HUES64 (cell line): ENCODE measurements around the gene TMEM200A. TPM values are rescaled to one million over a fixed set of nuclear protein-coding genes. Genes with fewer than 3 reads are reported as not detected.
"Not testable (repeated sequence)": the region's sequence is repeated elsewhere in the genome, so short reads cannot be mapped to it uniquely, and the experiment has no call there.

Source experiments
- H3K27ac ChIP-seq: 2 replicates; pipeline ENCODE4 v1.7.0; 2013; ENCODE audit warnings: low read depth, low read length, inconsistent platforms
- H3K27me3 ChIP-seq: 2 replicates; pipeline ENCODE4 v1.6.1; 2013; ENCODE audit warnings: mild to moderate bottlenecking, low read length; ENCODE audit not compliant: insufficient read depth
- H3K36me3 ChIP-seq: 2 replicates; pipeline ENCODE4 v1.6.1; 2013; ENCODE audit warnings: mild to moderate bottlenecking, low read length; ENCODE audit not compliant: insufficient read depth
- H3K4me1 ChIP-seq: 2 replicates; pipeline ENCODE4 v1.6.1; 2013; ENCODE audit warnings: mild to moderate bottlenecking, low read length, moderate library complexity; ENCODE audit not compliant: insufficient read depth
- H3K4me3 ChIP-seq: 2 replicates; pipeline ENCODE4 v1.5.1; 2013; ENCODE audit warnings: mild to moderate bottlenecking, low read length, moderate library complexity
- H3K9ac ChIP-seq: 2 replicates; pipeline ENCODE4 v1.6.1; 2013; ENCODE audit warnings: mild to moderate bottlenecking, low read depth, low read length
- H3K9me3 ChIP-seq: 2 replicates; pipeline ENCODE4 v1.6.1; 2013; ENCODE audit warnings: low read depth, low read length; ENCODE audit not compliant: insufficient read depth
- WGBS: fragments of 150-250, 120-280 bp; methylation state at CpG from one replicate; pipeline ENCODE4 v1.1.7; 2013; ENCODE audit warnings: missing lambda C conversion rate; 5-methylcytosine and 5-hydroxymethylcytosine counted together
- polyA plus RNA-seq, 2 experiments: library from polyadenylated mRNA; stranded (reverse); fragments of 50-300 nt; gene quantifications; one replicate each; pipeline ENCODE4 v1.2.3, GENCODE V29; 2013

TMEM200A gene
- polyA plus RNA-seq (2013, experiment 1 of 2), result 10.0 TPM
- 10.2 TPM for polyA plus RNA-seq (2013, experiment 2 of 2)

GRCh38 chr6:130365166-130366106, at the start of gene TMEM200A:
TMEM200A (plus strand) TSS chr6:130366017; CDS start chr6:130440423, 74,406 bp downstream.
- Histone ChIP-seq H3K9ac (peak within 1 kb of the TSS; percentile 80), H3K4me3 (peak within 1 kb of the TSS; percentile 93), H3K4me1 (peaks cover 16% of the 10 kb centered on the region), H3K9me3 (no peaks in the 10 kb centered on the region), H3K36me3 (no peaks in the 10 kb centered on the region), H3K27me3 (peaks cover 23% of the 10 kb centered on the region; the same call in 1 of the 2 replicates), H3K27ac (peak within 1 kb of the TSS; percentile 51; the same call in 1 of the 2 replicates)
- under 1% methylated on average over 84 of the region's 84 CpGs for WGBS

GRCh38 chr6:130320908-130321307, 44.9 kb upstream of the TMEM200A start:
- Histone ChIP-seq H3K27ac (no peak overlapping the region), H3K27me3 (no peaks in the 10 kb centered on the region), H3K4me3 (no peak overlapping the region), H3K36me3 (no peaks in the 10 kb centered on the region), H3K9me3 (no peaks in the 10 kb centered on the region), H3K9ac (no peak overlapping the region), H3K4me1 (no peaks in the 10 kb centered on the region)
- WGBS, result 95% methylated on average over 2 of the region's 2 CpGs

GRCh38 chr6:130322673-130323268, 43.0 kb upstream of the TMEM200A start:
- 20% methylated on average over 2 of the region's 3 CpGs for WGBS
- Histone ChIP-seq H3K4me3 (no peak overlapping the region), H3K4me1 (no peaks in the 10 kb centered on the region), H3K9ac (no peak overlapping the region), H3K9me3 (no peaks in the 10 kb centered on the region), H3K36me3 (no peaks in the 10 kb centered on the region), H3K27ac (no peak overlapping the region), H3K27me3 (no peaks in the 10 kb centered on the region)

GRCh38 chr6:130324657-130325056, 41.2 kb upstream of the TMEM200A start:
- no peak overlapping the region for H3K4me3 ChIP-seq
- 93% methylated on average over 4 of the region's 4 CpGs for WGBS
- H3K27ac ChIP-seq, result no peak overlapping the region
- H3K9me3 ChIP-seq, result no peaks in the 10 kb centered on the region
- H3K4me1 ChIP-seq, result no peaks in the 10 kb centered on the region
- no peaks in the 10 kb centered on the region for H3K36me3 ChIP-seq
- no peaks in the 10 kb centered on the region for H3K27me3 ChIP-seq
- no peak overlapping the region for H3K9ac ChIP-seq

GRCh38 chr6:130326496-130326895, 39.3 kb upstream of the TMEM200A start:
- 94% methylated on average over 3 of the region's 3 CpGs for WGBS
- Histone ChIP-seq H3K36me3 (no peaks in the 10 kb centered on the region), H3K9ac (no peak overlapping the region), H3K27me3 (no peaks in the 10 kb centered on the region), H3K4me1 (no peaks in the 10 kb centered on the region), H3K9me3 (no peaks in the 10 kb centered on the region), H3K4me3 (no peak overlapping the region), H3K27ac (no peak overlapping the region)

GRCh38 chr6:130337534-130337933, 28.3 kb upstream of the TMEM200A start:
- Histone ChIP-seq H3K36me3 (no peaks in the 10 kb centered on the region), H3K4me1 (no peaks in the 10 kb centered on the region), H3K27me3 (no peaks in the 10 kb centered on the region), H3K27ac (no peak overlapping the region), H3K4me3 (no peak overlapping the region), H3K9me3 (no peaks in the 10 kb centered on the region), H3K9ac (no peak overlapping the region)
- WGBS, result 66% methylated on average over 3 of the region's 3 CpGs

- H3K27ac ChIP-seq, H3K27me3 ChIP-seq, H3K9ac ChIP-seq, H3K4me3 ChIP-seq, H3K4me1 ChIP-seq, H3K36me3 ChIP-seq: not testable (repeated sequence)
- H3K9me3 ChIP-seq, result peaks cover 13% of the 10 kb centered on the region
- 91% methylated on average over 9 of the region's 9 CpGs for WGBS
These were observed 19.5 kb upstream of the TMEM200A start for GRCh38 chr6:130346324-130346723.

- H3K4me3 ChIP-seq, result no peak overlapping the region
- H3K27ac ChIP-seq, result no peak overlapping the region
- no peak overlapping the region for H3K9ac ChIP-seq
- H3K36me3 ChIP-seq, result no peaks in the 10 kb centered on the region
- WGBS, result 100% methylated on average over 1 of the region's 1 CpG
- no peaks in the 10 kb centered on the region for H3K4me1 ChIP-seq
- H3K9me3 ChIP-seq, result no peaks in the 10 kb centered on the region
- no peaks in the 10 kb centered on the region for H3K27me3 ChIP-seq
These were observed 11.5 kb upstream of the TMEM200A start for GRCh38 chr6:130354322-130354721.

GRCh38 chr6:130355572-130355971, 10.2 kb upstream of the TMEM200A start:
- no peaks in the 10 kb centered on the region for H3K36me3 ChIP-seq

GRCh38 chr6:130357436-130357835, 8.4 kb upstream of the TMEM200A start:
- H3K4me1 ChIP-seq, result no peaks in the 10 kb centered on the region
- H3K9ac ChIP-seq, result no peak overlapping the region
- H3K36me3 ChIP-seq, result no peaks in the 10 kb centered on the region
- no peak overlapping the region for H3K27ac ChIP-seq
- H3K4me3 ChIP-seq, result no peak overlapping the region
- 73% methylated on average over 2 of the region's 2 CpGs for WGBS
- H3K27me3 ChIP-seq, result no peaks in the 10 kb centered on the region
- H3K9me3 ChIP-seq, result no peaks in the 10 kb centered on the region

More at GRCh38 chr6:130355572-130355971, 10.2 kb upstream of the TMEM200A start:
- no peaks in the 10 kb centered on the region for H3K27me3 ChIP-seq
- H3K27ac ChIP-seq, result no peak overlapping the region
- WGBS, result 94% methylated on average over 1 of the region's 1 CpG
- no peaks in the 10 kb centered on the region for H3K4me1 ChIP-seq
- no peak overlapping the region for H3K9ac ChIP-seq
- H3K4me3 ChIP-seq, result no peak overlapping the region
- no peaks in the 10 kb centered on the region for H3K9me3 ChIP-seq

- H3K27ac ChIP-seq, result no peak overlapping the region
- no peaks in the 10 kb centered on the region for H3K9me3 ChIP-seq
- no peaks in the 10 kb centered on the region for H3K36me3 ChIP-seq
- H3K9ac ChIP-seq, result no peak overlapping the region
- H3K4me1 ChIP-seq, result no peaks in the 10 kb centered on the region; the same call in 1 of the 2 replicates
- peaks cover 7% of the 10 kb centered on the region; the same call in 1 of the 2 replicates for H3K27me3 ChIP-seq
- no peak overlapping the region for H3K4me3 ChIP-seq
These were observed 6.1 kb upstream of the TMEM200A start for GRCh38 chr6:130359736-130360135.
